Pancreas (tissue), 10 donors: ENCODE results near the gene ATG5. TPM values are rescaled to one million over a fixed set of nuclear protein-coding genes. Genes with fewer than 3 reads are reported as not detected.

Experiments
- ATAC-seq, 4 donors: fragments of 200-7000 bp; cut with Tn5 transposase; one replicate each; pipeline versions ENCODE4 v1.8.0 to v1.9.1; 2020; ENCODE audit warnings: mild to moderate bottlenecking in 4 of 4, moderate library complexity in 4 of 4
- DNase-seq, 6 donors: peaks; one replicate each; pipeline ENCODE4 v3.0.0-alpha.2; 2020
- FAIRE-seq: peaks from 2 replicates; lab custom pipeline; 2012; peaks lifted over from hg19 to GRCh38; lab: Jason Lieb, UNC
- H3K27ac ChIP-seq, 4 donors: fragments of 200-600 bp; sonication (generic); 1 replicate in 3 of 4; 2 replicates in 1 of 4; pipeline versions ENCODE4 v1.5.0 to v1.8.0; 2020
- H3K27me3 ChIP-seq, 4 donors: fragments of 200-600 bp; one replicate each; pipeline ENCODE4 v1.8.0; 2021
- H3K36me3 ChIP-seq, 3 donors: fragments of 200-600 bp; sonication (generic) in 1 of 3; one replicate each; pipeline versions ENCODE4 v1.5.0 to v1.8.0; 2020 to 2021
- H3K4me1 ChIP-seq, 3 donors: fragments of 200-600 bp; one replicate each; pipeline ENCODE4 v1.8.0; 2021
- H3K4me3 ChIP-seq, 4 donors: fragments of 200-600 bp; sonication (generic) in 2 of 4; one replicate each; pipeline versions ENCODE4 v1.5.0 to v1.8.0; 2020 to 2021
- H3K9me3 ChIP-seq, 4 donors: fragments of 200-600 bp; one replicate each; pipeline ENCODE4 v1.8.0; 2021
- WGBS, 2 donors: extraction: QIAGEN DNeasy Blood & Tissue Kit; methylation state at CpG; one replicate each; pipeline ENCODE4 v1.1.7; 2013; 5-methylcytosine and 5-hydroxymethylcytosine counted together
- intact Hi-C, 3 donors: fragments of 100-400 bp; cut with DNase I; formaldehyde crosslinking; loops; one replicate each; pipeline versions ENCODE4 v1.11.1 to v1.14.2; 2022
- polyA plus RNA-seq, 2 donors: library from polyadenylated mRNA; stranded (reverse); fragments of 200-250 nt; gene quantifications; one replicate each; pipeline ENCODE4 v1.2.3, GENCODE V29; 2013
- total RNA-seq, 6 donors: library from RNA; stranded (reverse); fragmentation: NEBNext Ultra II Directional in 4 of 6; extraction: Animal tissue kit (Norgen Biotek cat#: 25700) in 4 of 6; gene quantifications; one replicate each; pipeline versions ENCODE4 v1.2.1 to v1.2.4, GENCODE V29; 2021 to 2023
- TF ChIP-seq, protein P1 (sequence below), 4 donors: fragments of 200-600 bp; sonication (generic) in 3 of 4; IDR thresholded peaks; one replicate each; pipeline versions ENCODE4 v1.5.0 to v1.8.0; 2021; ENCODE audit warnings: antibody characterized with exemption in 4 of 4
- donor health status: healthy with polysubstance abuse.
- donor health status: DM: no; HTN: no; CAD: no; lungs with moderate emphysema.
- donor health status: DM: no; HTN: no; CAD: no.
- donor health status: control.
- donor health status: control.
- donor health status: Bipolar disorder and iron deficiency.
- donor health status: DM: yes; HTN: yes; CAD: no.
- donor health status: DM: no; HTN: no; CAD: no.
- donor health status: DM: no; HTN: no; CAD: no.
- donor health status: DM: yes; HTN: yes; CAD: no.

The ATG5 gene
- total and polyA plus RNA-seq, 8 donors: 8.2 to 15.7 (median 10.8) TPM

DNA sequence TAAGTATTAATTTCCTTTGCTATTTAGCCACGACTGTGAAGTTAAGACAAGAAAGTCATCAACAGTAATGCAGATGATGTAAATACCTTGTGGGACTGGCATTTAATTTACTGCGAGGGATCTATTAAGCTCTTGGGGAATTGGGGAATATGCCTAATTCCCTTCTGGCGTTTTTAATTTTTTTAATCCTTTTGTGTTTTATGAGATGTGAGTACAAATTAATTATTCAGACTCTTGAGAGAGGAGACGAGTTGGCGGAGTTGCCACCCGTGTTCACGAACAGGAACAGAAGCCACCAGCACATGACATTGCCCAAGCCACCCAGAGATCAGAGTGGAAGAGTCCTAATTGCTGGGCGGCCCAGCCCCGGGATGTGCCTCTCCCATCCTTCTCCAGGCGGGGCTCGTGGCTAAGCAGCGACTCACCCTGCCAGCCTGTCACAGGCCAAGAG lies 34.4 kb upstream of the ATG5 start:
- Histone ChIP-seq H3K4me1 (peaks cover 0 to 5% (median 0%) of the 10 kb centered on the region in 3 donors), H3K4me3 (peak overlapping the region; percentile 18 to 72 (median 61)), H3K27ac (no peak overlapping the region), H3K27me3 (no peaks in the 10 kb centered on the region), H3K9me3 (no peaks in the 10 kb centered on the region), H3K36me3 (no peaks in the 10 kb centered on the region)
- 17 to 18% methylated on average over 12 of the region's 12 CpGs for WGBS, 2 donors
- DNase-seq (no peak), FAIRE-seq (no peak), ATAC-seq (peak in 1 of 4 donors; percentile 32)
- TF ChIP-seq, protein P1, sequence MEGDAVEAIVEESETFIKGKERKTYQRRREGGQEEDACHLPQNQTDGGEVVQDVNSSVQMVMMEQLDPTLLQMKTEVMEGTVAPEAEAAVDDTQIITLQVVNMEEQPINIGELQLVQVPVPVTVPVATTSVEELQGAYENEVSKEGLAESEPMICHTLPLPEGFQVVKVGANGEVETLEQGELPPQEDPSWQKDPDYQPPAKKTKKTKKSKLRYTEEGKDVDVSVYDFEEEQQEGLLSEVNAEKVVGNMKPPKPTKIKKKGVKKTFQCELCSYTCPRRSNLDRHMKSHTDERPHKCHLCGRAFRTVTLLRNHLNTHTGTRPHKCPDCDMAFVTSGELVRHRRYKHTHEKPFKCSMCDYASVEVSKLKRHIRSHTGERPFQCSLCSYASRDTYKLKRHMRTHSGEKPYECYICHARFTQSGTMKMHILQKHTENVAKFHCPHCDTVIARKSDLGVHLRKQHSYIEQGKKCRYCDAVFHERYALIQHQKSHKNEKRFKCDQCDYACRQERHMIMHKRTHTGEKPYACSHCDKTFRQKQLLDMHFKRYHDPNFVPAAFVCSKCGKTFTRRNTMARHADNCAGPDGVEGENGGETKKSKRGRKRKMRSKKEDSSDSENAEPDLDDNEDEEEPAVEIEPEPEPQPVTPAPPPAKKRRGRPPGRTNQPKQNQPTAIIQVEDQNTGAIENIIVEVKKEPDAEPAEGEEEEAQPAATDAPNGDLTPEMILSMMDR (IDR thresholded peaks at IDR 0.05): no peak
- intact Hi-C loops: no loop called here

DNA sequence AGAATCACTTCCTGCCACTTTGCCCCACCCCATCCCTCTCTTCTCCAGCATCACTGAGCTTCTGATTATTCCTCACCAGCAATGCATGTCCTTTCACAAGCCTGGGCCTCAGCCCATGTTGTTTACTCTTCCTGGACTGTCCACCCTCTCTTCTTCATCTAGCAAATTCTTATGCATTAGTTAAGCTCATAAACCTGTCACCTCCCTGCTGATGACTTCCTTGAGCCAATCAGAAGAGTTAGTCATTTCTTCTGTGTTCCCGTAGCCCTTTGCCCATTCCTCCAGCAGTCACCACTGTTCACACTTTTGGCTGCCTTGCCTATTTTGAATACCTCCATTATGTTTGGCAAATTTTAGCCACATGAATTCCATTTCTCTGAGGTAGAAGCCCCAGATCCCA lies 30.8 kb upstream of the ATG5 start:
- ATAC-seq (no peak), DNase-seq (no peak), FAIRE-seq (no peak)
- intact Hi-C loops: no loop called here
- Histone ChIP-seq H3K4me1 (peaks cover 0 to 5% (median 0%) of the 10 kb centered on the region in 3 donors), H3K27me3 (peaks cover 0 to 6% (median 0%) of the 10 kb centered on the region in 4 donors), H3K4me3 (no peak overlapping the region), H3K9me3 (no peaks in the 10 kb centered on the region), H3K36me3 (no peaks in the 10 kb centered on the region), H3K27ac (no peak overlapping the region)
- WGBS, 2 donors: 79 to 85% methylated on average over 1 of the region's 1 CpG
- TF ChIP-seq, protein P1 (IDR thresholded peaks at IDR 0.05): no peak

DNA sequence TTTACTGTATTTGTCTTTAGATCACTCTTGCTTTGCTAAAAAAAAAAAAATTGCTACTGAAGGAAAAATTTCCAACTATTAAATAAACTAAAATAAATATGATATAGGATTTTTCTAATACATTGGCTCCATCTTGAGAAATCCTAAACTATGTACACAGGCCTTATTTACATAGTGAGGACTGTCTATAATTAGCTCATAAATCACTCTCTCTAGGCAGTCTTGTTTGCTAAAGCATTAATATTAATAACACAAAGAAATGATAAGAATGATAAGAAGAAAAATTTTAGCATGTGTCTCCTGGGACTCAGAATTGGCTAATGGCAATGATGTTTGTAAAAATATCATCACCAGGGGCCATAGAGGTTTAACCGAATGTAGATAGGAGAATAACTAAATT lies 21.7 kb upstream of the ATG5 start:
- WGBS, 2 donors: 13 to 14% methylated on average over 1 of the region's 1 CpG
- H3K36me3 ChIP-seq: no peaks in the 10 kb centered on the region
- H3K27ac ChIP-seq: no peak overlapping the region
- H3K27me3 ChIP-seq: no peaks in the 10 kb centered on the region
- ATAC-seq (peak in 1 of 4 donors; percentile 59), DNase-seq (no peak), FAIRE-seq (no peak)
- intact Hi-C loops: no loop called here
- peaks cover 0 to 3% (median 0%) of the 10 kb centered on the region in 3 donors for H3K4me1 ChIP-seq
- TF ChIP-seq, protein P1 (IDR thresholded peaks at IDR 0.05): no peak
- H3K4me3 ChIP-seq: no peak overlapping the region
- no peaks in the 10 kb centered on the region for H3K9me3 ChIP-seq

DNA sequence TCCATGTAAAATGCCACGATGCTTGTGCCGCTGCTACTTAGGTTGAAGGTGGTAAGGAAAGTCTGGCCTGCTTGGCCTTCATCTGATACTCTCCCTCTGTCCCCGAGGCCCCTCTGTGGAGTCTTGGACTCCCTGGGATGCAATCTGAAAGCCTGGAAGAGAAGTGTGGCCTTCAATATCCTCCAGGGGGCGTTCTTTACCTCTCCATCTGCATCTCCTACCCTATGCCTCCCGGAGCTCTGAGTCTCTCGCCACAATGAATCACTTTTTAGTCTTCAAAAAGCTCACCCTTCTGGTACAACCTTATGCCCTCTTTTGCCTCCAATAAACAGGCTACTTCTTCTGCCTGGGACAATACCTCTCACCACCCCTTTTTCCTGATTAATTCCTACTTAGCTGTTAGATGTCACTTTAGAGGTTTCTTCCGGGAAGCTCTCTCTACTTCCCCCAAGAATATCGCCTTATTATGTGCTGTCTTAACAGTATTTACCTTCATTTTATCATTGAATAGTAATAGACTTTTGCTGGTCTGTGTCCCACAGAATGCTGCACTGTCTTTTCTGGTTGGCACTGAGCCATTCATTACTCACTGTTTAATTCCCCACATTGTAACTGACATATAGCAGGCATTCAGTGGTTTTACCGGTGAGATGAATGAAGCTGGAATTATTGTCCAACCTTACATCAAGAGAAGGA lies 13.9 kb upstream of the ATG5 start:
- 6 to 10% methylated on average over 9 of the region's 9 CpGs for WGBS, 2 donors
- Histone ChIP-seq H3K36me3 (no peaks in the 10 kb centered on the region), H3K4me1 (no peaks in the 10 kb centered on the region), H3K4me3 (peak overlapping the region in 1 of 4 donors; percentile 8), H3K9me3 (no peaks in the 10 kb centered on the region), H3K27ac (no peak overlapping the region), H3K27me3 (no peaks in the 10 kb centered on the region)
- FAIRE-seq (no peak), DNase-seq (peak in 4 of 6 donors; percentile 30 to 67 (median 40)), ATAC-seq (peak; percentile 90 to 95 (median 94))
- TF ChIP-seq, protein P1 (IDR thresholded peaks at IDR 0.05): peak; percentile 54 to 68 (median 64)
- intact Hi-C loops: loop anchor here in 1 of 3 donors (5.0 kb wide), 2 partner anchors 228 to 658 kb away; no protein-coding TSS in a partner anchor
